SW480 (cell line): ENCODE measurements around the gene VPS4B.
"Not testable (repeated sequence)": the region's sequence is repeated elsewhere in the genome, so short reads cannot be mapped to it uniquely, and the experiment has no call there.

Experiments used
- DNase-seq: peaks from one replicate; pipeline ENCODE4 v3.0.0-alpha.2; 2016; ENCODE audit warnings: low spot score

Gene VPS4B

GRCh38 chr18:63422087-63422863, at the start of gene VPS4B:
VPS4B (minus strand) TSS chr18:63422476; CDS start chr18:63422259, 217 bp downstream.
- peak; percentile 95 for DNase-seq

GRCh38 chr18:63470751-63471150, 48.5 kb upstream of the VPS4B start:
- DNase-seq, result no peak

GRCh38 chr18:63468575-63468974, 46.3 kb upstream of the VPS4B start:
- no peak for DNase-seq

- no peak for DNase-seq
Observed at GRCh38 chr18:63467699-63468098, 45.4 kb upstream of the VPS4B start.

GRCh38 chr18:63465059-63465458, 42.8 kb upstream of the VPS4B start:
- DNase-seq, result no peak

- DNase-seq, result no peak
Observed at GRCh38 chr18:63464434-63464833, 42.2 kb upstream of the VPS4B start.

- no peak for DNase-seq
Observed at GRCh38 chr18:63460414-63460813, 38.1 kb upstream of the VPS4B start.

GRCh38 chr18:63457977-63458376, 35.7 kb upstream of the VPS4B start:
- DNase-seq, result no peak

- DNase-seq, result no peak
Observed at GRCh38 chr18:63454497-63454896, 32.2 kb upstream of the VPS4B start.

- DNase-seq, result not testable (repeated sequence)
Observed at GRCh38 chr18:63452751-63453150, 30.5 kb upstream of the VPS4B start.

- DNase-seq, result no peak
Observed at GRCh38 chr18:63451799-63452660, 29.8 kb upstream of the VPS4B start.

- no peak for DNase-seq
Observed at GRCh38 chr18:63449426-63449825, 27.1 kb upstream of the VPS4B start.

- DNase-seq, result no peak
Observed at GRCh38 chr18:63447066-63447465, 24.8 kb upstream of the VPS4B start.

- no peak for DNase-seq
Observed at GRCh38 chr18:63446266-63446665, 24.0 kb upstream of the VPS4B start.

GRCh38 chr18:63445037-63445436, 22.8 kb upstream of the VPS4B start:
- no peak for DNase-seq

GRCh38 chr18:63444580-63444979, 22.3 kb upstream of the VPS4B start:
- no peak for DNase-seq

- no peak for DNase-seq
Observed at GRCh38 chr18:63443829-63444228, 21.6 kb upstream of the VPS4B start.

- DNase-seq, result no peak
Observed at GRCh38 chr18:63440881-63441280, 18.6 kb upstream of the VPS4B start.

- no peak for DNase-seq
Observed at GRCh38 chr18:63440219-63440618, 17.9 kb upstream of the VPS4B start.

GRCh38 chr18:63439334-63439733, 17.1 kb upstream of the VPS4B start:
- DNase-seq, result peak; percentile 50

GRCh38 chr18:63438181-63438580, 15.9 kb upstream of the VPS4B start:
- DNase-seq, result no peak

GRCh38 chr18:63433334-63433866, 11.1 kb upstream of the VPS4B start:
- DNase-seq, result no peak

GRCh38 chr18:63431180-63431579, 8.9 kb upstream of the VPS4B start:
- DNase-seq, result no peak
